ENCODE measurements around the gene AIFM3.

DNA sequence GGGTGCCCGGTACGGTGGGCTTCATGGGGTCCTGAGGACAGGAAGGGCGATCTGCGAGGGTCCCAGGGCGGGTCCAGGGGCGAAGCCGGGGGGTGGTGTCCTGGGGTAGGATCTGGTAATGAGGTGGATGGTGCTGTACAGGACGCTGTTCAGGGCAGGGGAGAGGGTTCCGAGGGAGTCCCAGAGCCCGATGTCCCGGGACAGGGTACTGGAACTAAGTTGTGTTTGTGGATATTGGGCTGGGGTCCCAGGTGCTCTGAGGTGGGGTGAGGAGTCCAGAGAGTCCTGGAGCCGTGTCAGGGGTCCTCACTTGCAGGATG is 15.5 kb downstream of the AIFM3 start:
- TF ChIP-seq CTCF (IDR thresholded peaks at IDR 0.05) (no peak), POLR2A (IDR thresholded peaks at IDR 0.05) (no peak)

Data from lower leg skin (tissue), 3 donors.